Sigmoid colon (tissue), 4 donors: ENCODE data around the gene EVX1.

ENCODE experiments used
- EP300 ChIP-seq, 4 donors: sonication (generic); formaldehyde crosslinking; IDR thresholded peaks; one replicate each; pipeline ENCODE4 v1.6.1; 2017; ENCODE audit warnings: antibody characterized with exemption in 4 of 4
- POLR2AphosphoS5 ChIP-seq, 4 donors: sonication (generic); formaldehyde crosslinking; IDR thresholded peaks; one replicate each; pipeline ENCODE4 v1.6.1; 2017; ENCODE audit warnings: antibody characterized with exemption in 4 of 4
- TF ChIP-seq, protein P1 (sequence below), 4 experiments: fragments of 450-650 bp in 3 of 4; fragments of 200-600 bp in 1 of 4; IDR thresholded peaks; one replicate each; pipeline ENCODE4 v1.5.1; 2016 to 2019; ENCODE audit warnings: antibody characterized with exemption in 4 of 4, mild to moderate bottlenecking in 3 of 4, moderate library complexity in 2 of 4

DNA sequence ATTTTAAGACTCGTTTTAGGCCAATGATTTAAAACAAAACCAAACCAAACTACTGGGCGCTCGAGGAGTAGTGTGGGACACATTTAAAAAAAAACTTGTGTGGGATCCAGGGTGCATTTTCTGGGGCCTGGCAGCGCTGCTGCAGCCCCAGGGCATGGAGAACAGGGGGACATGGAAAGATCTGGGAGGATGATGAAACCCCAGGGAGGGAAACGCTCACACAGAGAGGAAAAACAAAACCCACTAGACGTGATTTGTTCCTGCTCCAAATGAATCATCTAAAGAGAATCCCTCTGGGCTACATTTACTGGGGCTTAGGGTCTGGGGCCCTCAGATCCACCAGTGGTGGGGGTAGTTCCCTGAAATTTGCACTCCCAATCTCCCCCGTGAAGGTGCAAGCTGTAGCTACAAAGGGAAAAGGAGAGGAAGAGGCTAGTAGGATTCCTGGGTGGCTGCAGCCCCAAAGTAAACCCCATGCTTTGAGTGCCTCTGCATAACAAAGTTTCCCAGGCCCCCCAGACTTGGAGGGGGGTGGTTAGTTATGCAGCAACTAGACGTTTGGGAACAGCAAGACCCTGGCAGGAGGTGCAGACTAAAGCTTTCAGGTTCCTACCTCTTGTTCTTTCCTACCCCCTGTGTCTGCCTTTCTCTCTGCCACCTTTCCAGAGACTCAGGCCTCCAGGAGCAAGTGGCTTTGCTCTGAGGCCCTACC lies 28.2 kb upstream of the EVX1 start:
- TF ChIP-seq, protein P1, sequence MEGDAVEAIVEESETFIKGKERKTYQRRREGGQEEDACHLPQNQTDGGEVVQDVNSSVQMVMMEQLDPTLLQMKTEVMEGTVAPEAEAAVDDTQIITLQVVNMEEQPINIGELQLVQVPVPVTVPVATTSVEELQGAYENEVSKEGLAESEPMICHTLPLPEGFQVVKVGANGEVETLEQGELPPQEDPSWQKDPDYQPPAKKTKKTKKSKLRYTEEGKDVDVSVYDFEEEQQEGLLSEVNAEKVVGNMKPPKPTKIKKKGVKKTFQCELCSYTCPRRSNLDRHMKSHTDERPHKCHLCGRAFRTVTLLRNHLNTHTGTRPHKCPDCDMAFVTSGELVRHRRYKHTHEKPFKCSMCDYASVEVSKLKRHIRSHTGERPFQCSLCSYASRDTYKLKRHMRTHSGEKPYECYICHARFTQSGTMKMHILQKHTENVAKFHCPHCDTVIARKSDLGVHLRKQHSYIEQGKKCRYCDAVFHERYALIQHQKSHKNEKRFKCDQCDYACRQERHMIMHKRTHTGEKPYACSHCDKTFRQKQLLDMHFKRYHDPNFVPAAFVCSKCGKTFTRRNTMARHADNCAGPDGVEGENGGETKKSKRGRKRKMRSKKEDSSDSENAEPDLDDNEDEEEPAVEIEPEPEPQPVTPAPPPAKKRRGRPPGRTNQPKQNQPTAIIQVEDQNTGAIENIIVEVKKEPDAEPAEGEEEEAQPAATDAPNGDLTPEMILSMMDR (IDR thresholded peaks at IDR 0.05): no peak
- TF ChIP-seq EP300 (IDR thresholded peaks at IDR 0.05) (no peak), POLR2AphosphoS5 (IDR thresholded peaks at IDR 0.05) (no peak)
